GM10248 (cell line): Measurements from ENCODE around the gene SFMBT2.

Experiments
- CTCF ChIA-PET: fragments of 300-600 bp; sonication (Branson Sonifier 250); formaldehyde crosslinking; extraction: SDS; loops from one replicate; lab custom pipeline; 2021; ENCODE audit warnings: antibody characterized with exemption; lab: Yijun Ruan, JAX
- POLR2A ChIA-PET: fragments of 350-650 bp; sonication (Branson Sonifier 250); formaldehyde crosslinking; extraction: SDS; loops from one replicate; lab custom pipeline; 2020; ENCODE audit warnings: antibody characterized with exemption; lab: Yijun Ruan, JAX
- DNase-seq: peaks from one replicate; pipeline ENCODE4 v3.0.0; 2012; ENCODE audit errors: extremely low spot score
- CTCF ChIP-seq: IDR thresholded peaks from 2 replicates; pipeline ENCODE4 v1.5.1; 2012; ENCODE audit warnings: mild to moderate bottlenecking, low read depth; ENCODE audit errors: extremely low read depth, missing control alignments, control extremely low read depth

SFMBT2 gene

DNA sequence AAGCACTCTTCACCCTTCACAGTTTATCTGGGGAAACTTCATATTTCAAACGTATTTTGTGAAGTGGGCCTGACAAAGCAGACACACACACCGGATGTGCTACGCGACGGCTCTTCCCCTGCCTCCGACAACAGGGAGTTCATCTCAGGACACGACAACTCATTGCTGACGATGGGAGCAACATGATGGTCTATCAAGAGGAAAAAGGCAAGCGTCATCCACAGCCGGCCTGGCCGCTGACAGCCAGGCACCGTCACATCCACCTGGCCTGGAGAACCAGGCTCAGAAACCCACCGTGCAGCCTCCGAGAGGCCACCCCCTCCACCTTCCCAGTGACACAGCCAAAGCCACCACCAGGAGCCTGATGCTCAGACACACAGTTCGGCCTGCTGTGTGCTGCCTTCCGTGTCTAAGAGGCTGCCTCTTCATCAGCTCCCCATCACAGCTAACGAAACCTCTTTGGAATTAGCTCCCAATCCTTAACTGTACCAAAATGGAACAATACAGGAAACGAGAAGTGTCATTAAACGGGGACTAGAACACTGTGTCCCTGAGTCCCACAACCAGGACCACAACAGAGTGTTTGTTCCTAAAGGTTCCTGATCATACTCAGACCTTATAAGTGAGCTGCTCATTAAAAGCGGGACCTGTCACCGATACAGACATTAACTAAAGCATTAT is 76.7 kb downstream of the SFMBT2 start:
- CTCF ChIA-PET, result interaction anchor here (1.2 kb wide), 1 partner anchor 12 kb away, joined by 3 read pairs; no protein-coding TSS in a partner anchor
- DNase-seq, result no peak
- TF ChIP-seq CTCF, result no peak
- POLR2A ChIA-PET, result no interaction called here

DNA sequence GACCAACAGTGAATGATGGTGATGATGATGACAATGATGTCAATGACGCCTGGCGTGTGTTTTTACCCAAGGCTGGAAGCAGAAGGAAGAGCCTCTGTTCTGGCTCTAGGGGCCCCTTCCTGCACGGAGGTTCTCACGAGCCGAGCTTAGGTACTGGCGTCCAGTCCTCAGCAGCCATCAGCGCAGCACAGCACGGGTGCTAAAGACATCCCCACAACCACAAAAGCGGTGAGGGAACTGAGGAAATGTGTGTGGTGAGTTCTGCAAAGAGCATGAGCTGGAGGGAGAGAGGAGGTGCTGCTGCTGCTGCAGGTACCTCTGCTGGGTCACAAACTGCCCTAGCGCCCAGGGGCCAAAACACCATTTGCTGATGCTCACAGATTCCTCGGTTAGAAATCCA is 81.6 kb downstream of the SFMBT2 start:
- no peak for TF ChIP-seq CTCF
- POLR2A ChIA-PET, result no interaction called here
- no peak for DNase-seq
- CTCF ChIA-PET, result no interaction called here

DNA sequence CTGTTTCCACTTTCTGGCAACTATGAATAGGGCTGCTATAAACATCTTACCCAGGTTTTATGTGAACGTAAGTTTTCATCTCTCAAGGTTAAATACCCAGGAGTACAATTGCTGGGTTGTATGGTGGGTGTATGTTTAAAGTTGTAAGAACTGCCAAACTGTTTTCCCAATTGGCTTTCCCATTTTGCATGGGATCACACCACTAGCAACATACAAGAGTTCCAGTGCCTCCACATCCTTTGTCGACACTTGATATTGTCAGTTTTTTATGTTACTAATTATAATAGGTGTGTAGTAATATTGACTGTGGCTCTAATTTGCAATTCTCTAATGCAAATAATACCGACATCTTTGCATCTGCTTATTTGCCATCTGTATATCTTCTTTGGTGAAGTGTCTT is 82.9 kb downstream of the SFMBT2 start:
- no peak for TF ChIP-seq CTCF
- CTCF ChIA-PET, result interaction anchor here (1.4 kb wide), 1 partner anchor 9 kb away, joined by 3 read pairs; no protein-coding TSS in a partner anchor
- DNase-seq, result no peak
- POLR2A ChIA-PET, result no interaction called here

DNA sequence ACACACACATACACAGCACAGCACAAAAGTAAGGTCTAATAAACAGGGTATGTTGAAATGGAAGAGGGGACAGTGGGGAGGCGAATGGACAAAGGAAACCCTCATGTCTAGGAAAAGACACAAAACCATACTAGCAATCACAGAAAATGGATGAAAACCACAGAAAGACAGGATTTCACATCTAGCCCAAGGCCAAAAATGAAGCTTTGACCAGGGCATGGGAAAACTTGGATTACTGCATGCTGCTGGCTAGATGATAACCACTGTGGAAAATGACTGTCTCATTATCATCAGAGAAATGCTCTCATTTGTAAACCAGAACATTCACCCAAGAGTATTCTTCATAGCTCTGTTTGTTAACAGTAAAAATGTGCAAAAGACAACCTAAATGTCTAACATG is 88.2 kb downstream of the SFMBT2 start:
- ChIA-PET POLR2A (no interaction called here), CTCF (interaction anchor here (1.3 to 1.4 kb wide), 2 partner anchors 9 to 12 kb away, joined by 3 read pairs; no protein-coding TSS in a partner anchor)
- TF ChIP-seq CTCF, result no peak
- no peak for DNase-seq

DNA sequence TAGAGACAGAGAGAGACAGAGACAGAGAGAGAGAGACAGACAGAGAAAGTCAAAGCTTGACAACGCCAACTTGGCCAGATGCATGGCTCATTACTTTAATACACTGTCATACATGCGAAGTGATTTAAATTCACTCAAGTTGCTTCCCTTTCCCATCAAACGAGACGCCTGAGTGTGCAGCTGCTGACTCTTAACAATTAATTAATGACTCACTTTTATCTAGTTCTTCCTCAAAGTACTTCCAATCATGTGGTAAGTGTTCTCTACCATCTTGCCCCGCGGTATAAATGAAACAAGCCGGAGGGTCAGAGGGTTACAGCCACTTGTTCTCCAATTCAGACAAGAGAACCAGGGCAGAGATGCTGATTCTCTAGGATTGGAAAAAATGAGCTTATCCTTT is 90.8 kb downstream of the SFMBT2 start:
- CTCF ChIA-PET, result no interaction called here
- POLR2A ChIA-PET, result interaction anchor here (0.6 kb wide), 2 partner anchors 55 to 85 kb away, joined by 3 read pairs; no protein-coding TSS in a partner anchor
- no peak for DNase-seq
- TF ChIP-seq CTCF, result no peak

GRCh38 chr10:7319632-7320031 is 91.2 kb downstream of the SFMBT2 start:
- CTCF ChIA-PET, result interaction anchor here (1.0 kb wide), 1 partner anchor 8 kb away, joined by 3 read pairs; no protein-coding TSS in a partner anchor
- POLR2A ChIA-PET, result interaction anchor here (0.6 kb wide), 1 partner anchor 56 kb away, joined by 3 read pairs; no protein-coding TSS in a partner anchor
- TF ChIP-seq CTCF, result no peak
- DNase-seq, result no peak
